Gastroesophageal sphincter (tissue), 4 donors: Measurements from ENCODE around the gene NXPE2. TPM values are rescaled to one million over a fixed set of nuclear protein-coding genes. Genes with fewer than 3 reads are reported as not detected.
"Not testable (repeated sequence)": the region's sequence is repeated elsewhere in the genome, so short reads cannot be mapped to it uniquely, and the experiment has no call there.

Experiments used
- ATAC-seq: fragments of 150-250 bp; one replicate; pipeline ENCODE4 v1.9.1; 2016; ENCODE audit warnings: mild to moderate bottlenecking, moderate library complexity
- H3K27ac ChIP-seq, 4 donors: fragments of 200-600 bp; sonication (generic) in 3 of 4; 1 replicate in 3 of 4; 2 replicates in 1 of 4; pipeline ENCODE4 v1.5.1; 2016 to 2019
- H3K27me3 ChIP-seq: fragments of 200-600 bp; sonication (generic); one replicate; pipeline ENCODE4 v1.5.1; 2019
- H3K36me3 ChIP-seq, 2 donors: fragments of 200-600 bp; sonication (generic); one replicate each; pipeline ENCODE4 v1.5.1; 2019; ENCODE audit warnings: control low read depth in 1 of 2
- H3K4me1 ChIP-seq, 3 donors: fragments of 200-600 bp; sonication (generic); 1 replicate in 2 of 3; 2 replicates in 1 of 3; pipeline ENCODE4 v1.5.1; 2016 to 2019; ENCODE audit warnings: control low read depth in 2 of 3
- H3K4me3 ChIP-seq, 2 donors: fragments of 200-600 bp; sonication (generic); one replicate each; pipeline ENCODE4 v1.5.1; 2019; ENCODE audit warnings: mild to moderate bottlenecking in 1 of 2, moderate library complexity in 1 of 2
- H3K9me3 ChIP-seq, 3 donors: fragments of 200-600 bp; sonication (generic); one replicate each; pipeline ENCODE4 v1.5.1; 2017 to 2019; ENCODE audit warnings: control low read depth in 2 of 3
- EP300 ChIP-seq: sonication (generic); formaldehyde crosslinking; IDR thresholded peaks from one replicate; pipeline ENCODE4 v1.6.1; 2017; ENCODE audit warnings: antibody characterized with exemption, mild to moderate bottlenecking
- POLR2A ChIP-seq, 2 donors: fragments of 450-650 bp; IDR thresholded peaks; one replicate each; pipeline ENCODE4 v1.6.1; 2017; ENCODE audit warnings: antibody characterized with exemption in 2 of 2, mild to moderate bottlenecking in 2 of 2, moderate library complexity in 1 of 2
- POLR2AphosphoS5 ChIP-seq: sonication (generic); formaldehyde crosslinking; IDR thresholded peaks from one replicate; pipeline ENCODE4 v1.6.1; 2017; ENCODE audit warnings: antibody characterized with exemption
- WGBS, 2 donors: methylation state at CpG; one replicate each; pipeline ENCODE4 v1.1.5; 2018; ENCODE audit warnings: low coverage in 1 of 2; 5-methylcytosine and 5-hydroxymethylcytosine counted together
- total RNA-seq, 4 donors: library from RNA; depleted of rRNA; stranded (reverse); fragments of >200 nt; gene quantifications; one replicate each; pipeline ENCODE4 v1.1.0, GENCODE V29; 2016
- TF ChIP-seq, protein P1 (sequence below), 4 experiments: fragments of 200-600 bp in 2 of 4; fragments of 450-650 bp in 2 of 4; sonication (generic) in 1 of 4; IDR thresholded peaks; one replicate each; pipeline ENCODE4 v1.5.1; 2017 to 2019; ENCODE audit warnings: antibody characterized with exemption in 4 of 4, mild to moderate bottlenecking in 2 of 4, moderate library complexity in 2 of 4

The NXPE2 gene
- 1 to 10 TPM in 1 of 4 donors, under 1 TPM in 3; 0.13 to 1.8 (median 0.25) TPM for total RNA-seq

DNA sequence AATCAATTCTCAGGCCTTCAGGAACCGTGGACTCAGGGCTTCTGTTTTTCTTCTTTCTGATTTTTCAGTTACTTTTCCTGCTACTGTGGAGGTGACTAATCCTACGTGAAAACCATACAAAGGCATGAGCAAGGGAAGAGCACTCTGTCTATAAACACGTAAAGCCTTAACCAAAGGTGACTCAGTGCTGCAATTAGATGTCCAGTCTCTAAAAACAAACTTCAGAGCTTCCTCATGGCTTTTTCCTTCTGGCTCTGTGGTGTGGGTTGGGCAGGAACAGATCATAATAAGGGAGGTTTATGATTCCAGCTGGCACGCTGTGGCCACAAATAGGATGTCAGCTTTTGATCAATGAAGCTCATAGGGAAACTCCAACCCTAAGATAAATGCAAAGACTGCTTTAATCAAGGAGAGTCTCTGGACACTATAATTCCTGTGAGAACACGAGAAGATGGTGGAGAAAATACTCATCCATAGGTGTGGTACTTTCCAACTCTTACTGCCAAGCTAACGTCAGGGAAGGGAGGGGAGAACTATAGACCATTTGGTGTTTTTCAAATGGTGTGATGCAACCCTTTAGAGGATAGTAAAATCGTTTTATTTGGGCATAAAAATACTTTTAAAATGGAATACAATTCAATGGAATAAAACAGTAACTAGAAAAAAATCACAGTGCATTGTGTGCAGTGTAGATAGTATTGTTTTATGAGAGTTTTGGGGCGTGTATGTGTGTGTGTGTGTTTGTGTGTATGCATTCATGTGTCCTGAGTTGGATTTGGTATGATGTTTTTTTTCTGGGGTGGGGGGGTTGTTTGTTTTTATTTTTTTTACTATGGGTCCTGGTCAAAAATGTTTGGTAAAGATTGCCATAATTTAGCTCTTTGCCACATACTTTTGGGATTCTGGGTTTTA, at the start of gene NXPE2:
Gene NXPE2, plus strand, starts transcription at position 403 of the 912 bp plus-strand sequence. Its CDS starts 49 bp downstream, at position 452.
- Histone ChIP-seq H3K27ac (peak within 1 kb of the TSS in 2 of 4 donors; percentile 31 to 44), H3K36me3 (no peaks in the 10 kb centered on the region), H3K9me3 (no peaks in the 10 kb centered on the region), H3K27me3 (no peaks in the 10 kb centered on the region), H3K4me1 (no peaks in the 10 kb centered on the region), H3K4me3 (no peak within 1 kb of the TSS)
- 30 to 42% methylated on average over 6 to 8 of the region's 8 CpGs for WGBS, 2 donors
- peak; percentile 77 for ATAC-seq
- TF ChIP-seq POLR2A (IDR thresholded peaks at IDR 0.05), result no peak
- TF ChIP-seq, protein P1, sequence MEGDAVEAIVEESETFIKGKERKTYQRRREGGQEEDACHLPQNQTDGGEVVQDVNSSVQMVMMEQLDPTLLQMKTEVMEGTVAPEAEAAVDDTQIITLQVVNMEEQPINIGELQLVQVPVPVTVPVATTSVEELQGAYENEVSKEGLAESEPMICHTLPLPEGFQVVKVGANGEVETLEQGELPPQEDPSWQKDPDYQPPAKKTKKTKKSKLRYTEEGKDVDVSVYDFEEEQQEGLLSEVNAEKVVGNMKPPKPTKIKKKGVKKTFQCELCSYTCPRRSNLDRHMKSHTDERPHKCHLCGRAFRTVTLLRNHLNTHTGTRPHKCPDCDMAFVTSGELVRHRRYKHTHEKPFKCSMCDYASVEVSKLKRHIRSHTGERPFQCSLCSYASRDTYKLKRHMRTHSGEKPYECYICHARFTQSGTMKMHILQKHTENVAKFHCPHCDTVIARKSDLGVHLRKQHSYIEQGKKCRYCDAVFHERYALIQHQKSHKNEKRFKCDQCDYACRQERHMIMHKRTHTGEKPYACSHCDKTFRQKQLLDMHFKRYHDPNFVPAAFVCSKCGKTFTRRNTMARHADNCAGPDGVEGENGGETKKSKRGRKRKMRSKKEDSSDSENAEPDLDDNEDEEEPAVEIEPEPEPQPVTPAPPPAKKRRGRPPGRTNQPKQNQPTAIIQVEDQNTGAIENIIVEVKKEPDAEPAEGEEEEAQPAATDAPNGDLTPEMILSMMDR (IDR thresholded peaks at IDR 0.05), result no peak
- TF ChIP-seq POLR2AphosphoS5, result no peak
- no peak for TF ChIP-seq EP300

DNA sequence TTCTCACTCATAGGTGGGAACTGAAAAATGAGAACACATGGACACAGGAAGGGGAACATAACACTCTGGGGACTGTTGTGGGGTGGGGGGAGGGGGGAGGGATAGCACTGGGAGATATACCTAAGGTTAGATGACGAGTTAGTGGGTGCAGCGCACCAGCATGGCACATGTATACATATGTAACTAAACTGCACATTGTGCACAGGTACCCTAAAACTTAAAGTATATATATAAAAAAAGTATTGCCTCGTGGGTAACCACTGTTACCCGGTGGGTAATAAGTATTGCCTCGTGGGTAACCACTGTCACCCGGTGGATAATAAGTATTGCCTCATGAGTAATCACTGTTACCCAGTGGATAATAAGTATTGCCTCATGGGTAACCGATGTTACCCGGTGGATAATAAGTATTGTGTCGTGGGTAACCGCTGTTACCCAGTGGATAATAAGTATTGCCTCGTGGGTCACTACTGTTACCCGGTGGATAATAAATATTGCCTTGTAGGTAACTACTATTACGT, 46.8 kb upstream of the NXPE2 start:
- H3K27me3 ChIP-seq, H3K4me3 ChIP-seq, H3K4me1 ChIP-seq, H3K27ac ChIP-seq, H3K36me3 ChIP-seq, ATAC-seq, H3K9me3 ChIP-seq: not testable (repeated sequence)
- WGBS, 2 donors, result 84 to 91% methylated on average over 11 to 12 of the region's 13 CpGs

DNA sequence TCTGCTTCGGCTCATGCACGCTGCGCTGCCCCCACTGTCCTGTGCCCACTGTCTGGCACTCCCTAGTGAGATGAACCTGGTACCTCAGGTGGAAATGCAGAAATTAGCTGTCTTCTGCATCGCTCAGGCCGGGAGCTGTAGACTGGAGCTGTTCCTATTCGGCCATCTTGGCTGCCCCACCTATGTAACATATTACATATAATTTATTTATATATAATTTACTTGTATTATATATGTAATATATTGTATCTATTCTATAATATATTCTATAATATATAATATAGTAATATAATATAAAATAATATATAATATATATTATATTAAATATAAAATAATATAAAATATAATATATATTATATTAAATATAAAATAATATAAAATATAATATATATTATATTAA, 38.9 kb upstream of the NXPE2 start:
- not testable (repeated sequence) for H3K9me3 ChIP-seq, H3K4me1 ChIP-seq, H3K27me3 ChIP-seq, H3K27ac ChIP-seq, H3K36me3 ChIP-seq, H3K4me3 ChIP-seq, ATAC-seq
- 80 to 96% methylated on average over 1 to 6 of the region's 6 CpGs for WGBS, 2 donors

DNA sequence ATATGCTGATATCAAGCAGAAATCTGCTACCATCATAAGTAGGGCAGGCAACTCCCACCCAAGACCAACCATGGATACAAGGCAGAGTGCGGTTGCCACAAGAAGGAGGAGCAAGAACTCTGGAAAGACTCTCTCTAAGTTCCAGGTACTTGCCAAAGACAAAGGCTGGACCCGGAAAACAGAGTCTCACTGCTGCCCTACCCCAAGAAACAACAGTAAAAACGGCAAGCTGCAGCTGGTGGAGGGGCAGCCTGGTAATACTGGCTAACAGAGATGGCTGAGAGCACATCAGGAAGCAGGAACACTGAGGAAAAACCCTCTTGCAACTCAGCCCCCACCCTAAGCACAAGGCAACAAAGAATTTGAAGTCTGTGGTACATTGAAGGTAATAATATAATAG, 27.7 kb upstream of the NXPE2 start:
- ATAC-seq, result no peak
- H3K27me3 ChIP-seq, result no peaks in the 10 kb centered on the region
- no peak for TF ChIP-seq POLR2A (IDR thresholded peaks at IDR 0.05)
- no peak for TF ChIP-seq POLR2AphosphoS5
- TF ChIP-seq, protein P1 (IDR thresholded peaks at IDR 0.05), result no peak
- TF ChIP-seq EP300, result no peak
- no peak overlapping the region for H3K4me3 ChIP-seq
- H3K27ac ChIP-seq, result no peak overlapping the region
- 83% methylated on average over 3 of the region's 3 CpGs; no CpG with 5 or more reads in 1 of the 2 donors for WGBS, 2 donors
- H3K36me3 ChIP-seq, result no peaks in the 10 kb centered on the region
- H3K9me3 ChIP-seq, result no peaks in the 10 kb centered on the region
- H3K4me1 ChIP-seq, result no peaks in the 10 kb centered on the region

DNA sequence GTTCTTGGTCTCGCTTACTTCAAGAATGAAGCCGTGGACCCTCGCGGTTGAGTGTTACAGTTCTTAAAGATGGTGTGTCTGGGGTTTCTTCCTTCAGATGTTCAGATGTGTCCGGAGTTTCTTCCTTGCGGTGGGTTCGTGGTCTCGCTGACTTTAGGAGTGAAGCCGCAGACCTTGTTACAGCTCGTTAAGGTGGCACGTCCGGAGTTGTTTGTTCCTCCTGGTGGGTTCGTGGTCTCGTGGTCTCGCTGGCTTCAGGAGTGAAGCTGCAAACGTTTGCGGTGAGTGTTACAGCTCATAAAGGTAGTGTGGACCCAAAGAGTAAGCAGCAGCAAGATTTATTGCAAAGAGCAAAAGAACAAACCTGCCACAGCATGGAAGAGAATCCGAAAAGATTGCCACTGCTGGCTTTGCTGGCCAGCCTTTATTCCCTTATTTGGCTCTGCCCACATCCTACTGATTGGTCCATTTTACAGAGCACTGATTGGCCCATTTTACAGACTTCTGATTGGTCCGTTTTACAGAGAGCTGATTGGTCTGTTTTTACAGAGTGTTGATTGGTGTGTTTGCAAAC, 27.1 kb upstream of the NXPE2 start:
- Histone ChIP-seq H3K4me1 (no peaks in the 10 kb centered on the region), H3K4me3 (no peak overlapping the region), H3K27ac (no peak overlapping the region), H3K9me3 (no peaks in the 10 kb centered on the region), H3K36me3 (no peaks in the 10 kb centered on the region), H3K27me3 (no peaks in the 10 kb centered on the region)
- WGBS, 2 donors, result 93% methylated on average over 15 to 16 of the region's 19 CpGs
- TF ChIP-seq, protein P1 (IDR thresholded peaks at IDR 0.05), result no peak
- no peak for TF ChIP-seq POLR2A (IDR thresholded peaks at IDR 0.05)
- TF ChIP-seq POLR2AphosphoS5, result no peak
- no peak for TF ChIP-seq EP300
- no peak for ATAC-seq

DNA sequence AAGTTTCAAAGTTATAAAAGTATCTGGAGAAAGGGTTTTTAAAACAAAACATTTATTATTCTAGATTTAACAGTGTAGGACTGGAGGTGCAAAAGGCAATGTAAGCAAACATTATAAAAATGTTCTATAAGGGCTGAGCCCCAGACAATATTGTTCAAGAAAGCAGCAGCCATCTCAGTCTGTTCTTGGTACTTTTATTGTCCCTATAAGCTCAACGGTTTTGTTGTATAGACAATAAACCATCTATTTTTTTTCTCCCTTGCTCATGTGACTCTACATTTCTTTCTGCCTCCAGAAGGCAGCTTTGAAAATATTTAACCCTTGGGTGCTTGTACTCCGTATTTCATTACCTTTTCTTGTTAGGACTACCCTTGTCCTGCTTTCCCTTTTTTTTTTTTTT, 25.2 kb upstream of the NXPE2 start:
- Histone ChIP-seq H3K36me3 (no peaks in the 10 kb centered on the region), H3K9me3 (no peaks in the 10 kb centered on the region), H3K27me3 (no peaks in the 10 kb centered on the region), H3K27ac (no peak overlapping the region), H3K4me3 (no peak overlapping the region), H3K4me1 (no peaks in the 10 kb centered on the region)
- ATAC-seq, result no peak
- TF ChIP-seq EP300, result no peak
- TF ChIP-seq POLR2A (IDR thresholded peaks at IDR 0.05), result no peak
- 0 to 57% methylated on average over 1 to 2 of the region's 2 CpGs for WGBS, 2 donors
